Suprapubic skin (tissue), 4 donors: ENCODE data around the gene TTLL1.

Source experiments
- CTCF ChIP-seq, 2 donors: fragments of 200-600 bp in 1 of 2; fragments of 450-650 bp in 1 of 2; sonication (generic) in 1 of 2; IDR thresholded peaks; one replicate each; pipeline ENCODE4 v1.5.1; 2016 to 2019; ENCODE audit warnings: antibody characterized with exemption in 2 of 2, mild to moderate bottlenecking in 1 of 2, moderate library complexity in 1 of 2
- EP300 ChIP-seq: sonication (generic); formaldehyde crosslinking; IDR thresholded peaks from one replicate; pipeline ENCODE4 v1.6.1; 2017; ENCODE audit warnings: antibody characterized with exemption
- POLR2A ChIP-seq, 2 donors: fragments of 450-650 bp; IDR thresholded peaks; one replicate each; pipeline ENCODE4 v1.6.1; 2017; ENCODE audit warnings: antibody characterized with exemption in 2 of 2, mild to moderate bottlenecking in 2 of 2, moderate library complexity in 2 of 2
- POLR2AphosphoS5 ChIP-seq, 3 donors: sonication (generic); formaldehyde crosslinking; IDR thresholded peaks; one replicate each; pipeline ENCODE4 v1.6.1; 2017; ENCODE audit warnings: antibody characterized with exemption in 3 of 3

GRCh38 chr22:42992886-42993479 lies 96.2 kb downstream of the TTLL1 start:
- TF ChIP-seq CTCF (IDR thresholded peaks at IDR 0.05) (no peak), EP300 (no peak), POLR2A (IDR thresholded peaks at IDR 0.05) (no peak), POLR2AphosphoS5 (IDR thresholded peaks at IDR 0.05) (no peak)
